HG02852 (cell line): ENCODE results near the gene SLC25A2.
"Not testable (repeated sequence)": the region's sequence is repeated elsewhere in the genome, so short reads cannot be mapped to it uniquely, and the experiment has no call there.

Experiments
- ATAC-seq: cut with Tn5 transposase; IDR thresholded peaks from one replicate; pipeline ENCODE4 v1.9.1; 2021; ENCODE audit warnings: mild to moderate bottlenecking, moderate library complexity; ENCODE audit not compliant: unreplicated experiment

SLC25A2 gene

GRCh38 chr5:141303756-141304155, at the start of gene SLC25A2:
TSS of gene SLC25A2 (minus strand) at chr5:141304049. CDS start at chr5:141303865, 184 bp downstream.
- ATAC-seq = no peak

- ATAC-seq = no peak
Measured at GRCh38 chr5:141351591-141351990, 47.7 kb upstream of the SLC25A2 start.

DNA sequence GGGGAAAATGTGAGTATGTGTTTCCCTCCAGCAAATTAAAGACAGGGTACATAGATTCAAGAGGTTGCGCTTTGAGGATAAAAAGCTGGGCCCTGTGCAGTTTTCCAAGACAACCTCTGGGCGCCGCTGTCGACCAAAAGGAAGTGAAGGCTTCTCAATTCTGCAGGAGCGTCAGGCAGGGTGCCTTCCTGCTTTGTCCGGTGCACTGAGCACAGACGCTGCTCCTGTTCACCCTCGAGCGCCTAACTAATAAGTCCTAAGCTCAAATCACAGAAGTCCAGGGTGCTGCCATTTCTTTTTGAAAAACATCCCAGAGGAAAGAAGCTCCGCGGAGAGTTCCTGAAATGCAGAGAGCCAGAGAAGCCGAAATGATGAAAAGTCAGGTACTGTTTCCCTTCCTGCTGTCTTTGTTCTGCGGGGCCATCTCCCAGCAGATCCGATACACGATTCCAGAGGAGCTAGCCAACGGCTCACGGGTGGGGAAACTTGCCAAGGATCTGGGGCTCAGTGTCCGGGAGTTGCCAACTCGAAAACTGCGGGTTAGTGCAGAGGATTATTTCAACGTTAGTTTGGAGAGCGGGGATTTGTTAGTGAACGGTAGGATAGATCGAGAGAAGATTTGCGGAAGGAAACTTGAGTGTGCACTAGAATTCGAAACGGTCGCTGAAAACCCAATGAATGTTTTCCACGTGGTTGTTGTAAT, 46.2 kb upstream of the SLC25A2 start, which contains the start of gene PCDHGB1:
Gene PCDHGB1, plus strand, starts transcription at position 183 of the 703 bp plus-strand sequence. Its CDS starts 162 bp downstream, at position 345.
- no peak for ATAC-seq

GRCh38 chr5:141346017-141346416, 42.2 kb upstream of the SLC25A2 start:
- not testable (repeated sequence) for ATAC-seq

DNA sequence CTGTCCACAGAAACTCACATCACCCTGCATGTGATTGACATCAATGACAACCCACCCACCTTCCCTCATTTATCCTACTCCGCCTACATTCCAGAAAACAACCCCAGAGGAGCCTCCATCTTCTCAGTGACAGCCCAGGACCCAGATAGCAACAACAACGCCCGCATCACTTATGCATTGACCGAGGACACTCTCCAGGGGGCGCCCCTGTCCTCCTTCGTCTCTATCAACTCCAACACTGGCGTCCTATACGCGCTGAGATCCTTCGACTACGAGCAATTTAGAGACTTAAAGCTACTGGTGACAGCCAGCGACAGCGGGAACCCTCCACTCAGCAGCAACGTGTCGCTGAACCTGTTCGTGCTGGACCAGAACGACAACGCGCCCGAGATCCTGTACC, 41.5 kb upstream of the SLC25A2 start:
- no peak for ATAC-seq

DNA sequence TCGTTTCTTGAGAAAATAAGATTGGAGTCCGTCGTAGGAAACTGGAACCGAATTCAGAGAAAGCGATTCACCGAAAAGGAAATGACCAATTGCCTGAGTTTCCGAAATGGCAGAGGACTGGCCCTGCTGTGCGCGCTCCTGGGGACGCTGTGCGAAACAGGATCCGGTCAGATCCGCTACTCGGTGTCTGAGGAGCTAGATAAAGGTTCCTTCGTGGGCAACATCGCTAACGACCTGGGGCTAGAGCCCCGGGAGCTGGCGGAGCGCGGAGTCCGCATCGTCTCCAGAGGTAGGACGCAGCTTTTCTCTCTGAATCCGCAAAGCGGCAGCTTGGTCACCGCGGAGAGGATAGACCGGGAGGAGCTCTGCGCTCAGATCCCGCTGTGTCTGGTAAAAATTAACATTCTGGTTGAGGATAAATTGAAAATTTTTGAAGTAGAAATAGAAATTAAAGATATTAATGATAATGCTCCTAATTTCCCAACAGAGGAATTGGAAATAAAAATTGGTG, 40.2 kb upstream of the SLC25A2 start:
- ATAC-seq = no peak

DNA sequence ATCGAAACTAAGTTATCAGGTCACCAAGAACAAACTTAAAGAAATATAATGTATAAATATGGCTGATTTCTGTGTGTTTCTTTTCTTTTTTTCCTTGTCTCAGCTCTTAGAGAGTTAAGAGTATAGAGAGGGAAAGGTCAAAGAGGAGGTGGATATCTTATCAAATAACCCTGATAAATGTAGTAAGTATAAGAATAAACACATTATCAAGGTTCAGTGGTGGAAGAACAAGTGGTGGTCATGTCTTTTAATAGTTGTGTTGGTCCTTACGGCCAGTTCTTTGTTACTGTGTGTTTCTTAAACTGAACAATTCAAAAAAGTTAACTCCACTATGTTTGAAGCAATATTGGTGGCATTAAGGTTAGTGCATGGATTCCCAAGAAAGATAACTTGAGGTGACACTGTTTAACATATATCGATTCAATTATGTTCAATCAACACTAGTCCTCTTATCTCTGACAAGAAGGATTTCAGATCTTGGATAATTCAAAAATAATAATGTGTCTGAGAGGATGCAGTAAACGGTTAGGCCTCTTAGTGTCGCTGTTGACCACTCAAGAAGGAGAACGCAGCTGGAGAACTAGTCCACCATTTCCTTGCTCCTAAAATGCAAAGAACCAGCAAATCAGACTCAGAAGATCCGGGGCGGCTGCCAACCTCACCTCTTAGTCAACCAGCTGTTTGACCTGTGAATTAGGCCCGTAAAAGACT, 39.5 kb upstream of the SLC25A2 start, which contains the start of gene PCDHGA3:
Gene PCDHGA3, plus strand, starts transcription at position 588 of the 711 bp plus-strand sequence. CDS start 205 bp downstream, outside the sequence.
- ATAC-seq = no peak

DNA sequence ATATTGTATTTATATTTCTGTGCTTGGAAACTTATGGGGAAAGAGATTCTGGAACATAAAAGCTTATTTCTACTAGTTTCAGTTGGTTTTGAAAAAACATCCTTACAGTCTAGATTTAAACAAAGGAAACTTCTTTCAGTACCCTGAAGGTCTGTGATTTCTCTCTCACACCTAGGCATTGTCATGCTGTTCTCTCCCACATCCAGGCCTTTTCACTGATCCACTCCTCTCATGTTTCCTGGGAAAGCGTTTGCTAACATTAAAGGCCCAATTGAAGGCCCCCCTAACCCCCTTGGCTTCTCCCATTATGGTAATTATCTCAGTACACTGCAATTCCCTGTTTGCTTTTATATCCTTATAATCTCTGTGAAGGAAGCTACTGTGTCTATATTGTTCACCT, 38.9 kb upstream of the SLC25A2 start:
- ATAC-seq = no peak

DNA sequence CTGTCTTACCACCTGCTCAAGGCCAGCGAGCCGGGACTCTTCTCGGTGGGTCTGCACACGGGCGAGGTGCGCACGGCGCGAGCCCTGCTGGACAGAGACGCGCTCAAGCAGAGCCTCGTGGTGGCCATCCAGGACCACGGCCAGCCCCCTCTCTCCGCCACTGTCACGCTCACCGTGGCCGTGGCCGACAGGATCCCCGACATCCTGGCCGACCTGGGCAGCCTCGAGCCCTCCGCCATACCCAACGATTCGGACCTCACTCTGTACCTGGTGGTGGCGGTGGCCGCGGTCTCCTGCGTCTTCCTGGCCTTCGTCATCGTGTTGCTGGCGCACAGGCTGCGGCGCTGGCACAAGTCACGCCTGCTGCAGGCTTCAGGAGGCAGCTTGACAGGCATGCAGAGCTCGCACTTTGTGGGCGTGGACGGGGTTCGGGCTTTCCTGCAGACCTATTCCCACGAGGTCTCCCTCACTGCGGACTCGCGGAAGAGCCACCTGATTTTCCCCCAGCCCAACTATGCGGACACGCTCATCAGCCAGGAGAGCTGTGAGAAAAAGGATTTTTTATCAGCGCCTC, 37.0 kb upstream of the SLC25A2 start:
- not testable (repeated sequence) for ATAC-seq

GRCh38 chr5:141338538-141339306, 34.9 kb upstream of the SLC25A2 start, which contains the start of gene PCDHGA2:
TSS of gene PCDHGA2 (plus strand) at chr5:141338760.
- no peak for ATAC-seq

GRCh38 chr5:141332571-141332970, 28.7 kb upstream of the SLC25A2 start:
- not testable (repeated sequence) for ATAC-seq

GRCh38 chr5:141330299-141331080, 26.6 kb upstream of the SLC25A2 start, which contains the start of gene PCDHGA1:
TSS of gene PCDHGA1 (plus strand) at chr5:141330514.
- ATAC-seq = no peak

- no peak for ATAC-seq
Measured at GRCh38 chr5:141328231-141328630, 24.4 kb upstream of the SLC25A2 start.

DNA sequence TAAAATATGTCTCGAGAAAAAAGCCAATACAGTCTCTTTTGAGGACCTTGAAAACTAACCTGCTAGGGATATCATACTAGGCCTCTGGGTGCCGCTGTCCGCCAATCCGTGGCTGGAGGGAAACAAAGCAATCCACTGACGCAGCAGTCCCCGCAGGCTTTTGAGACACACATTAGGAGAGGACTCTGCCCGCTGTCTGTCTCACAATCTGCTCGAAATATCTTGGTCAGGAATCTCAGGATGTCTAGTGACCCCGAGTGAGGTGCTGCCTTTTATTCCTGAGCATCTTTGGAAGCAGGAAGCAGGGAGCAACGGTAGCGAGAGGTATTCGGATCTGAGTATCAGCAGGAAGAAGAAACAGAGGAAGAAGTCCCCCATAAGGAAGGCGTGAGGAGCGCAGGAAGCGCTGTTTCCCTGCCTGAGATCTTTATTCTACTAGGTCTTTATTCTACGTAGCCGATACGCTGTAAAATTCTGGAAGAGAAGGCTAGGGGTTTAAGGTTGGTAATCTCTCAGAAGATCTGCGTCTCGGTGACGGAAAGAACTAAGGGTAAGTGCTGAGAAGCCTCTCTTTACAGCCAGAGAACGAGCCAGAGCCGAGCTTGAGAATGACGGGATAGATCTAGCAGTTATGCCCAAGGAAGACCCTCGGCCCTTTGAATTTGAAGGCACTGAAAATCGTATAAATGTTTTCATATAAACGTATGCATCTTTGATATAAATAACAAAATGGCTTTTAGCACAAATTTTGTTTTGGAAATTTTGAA, 22.4 kb upstream of the SLC25A2 start:
- peak; percentile 80 for ATAC-seq

DNA sequence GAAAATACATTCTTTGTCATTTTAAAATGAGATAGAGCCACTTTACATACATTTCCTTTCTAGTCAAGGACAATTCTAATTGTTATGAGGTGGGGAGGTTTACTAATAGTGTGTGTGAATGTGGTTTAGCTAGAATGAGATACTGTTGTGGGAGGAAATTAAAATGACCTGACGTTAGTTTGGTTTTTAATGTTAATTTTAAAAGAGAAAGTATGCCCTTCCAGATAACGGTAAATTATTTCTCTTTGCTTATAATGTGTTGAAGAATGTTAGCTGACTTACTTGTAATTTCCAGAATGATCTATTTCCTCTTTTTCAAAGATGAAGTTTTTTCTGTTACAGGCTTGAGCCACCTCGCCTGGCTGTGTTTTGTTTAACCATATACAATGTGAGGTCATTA, 18.4 kb upstream of the SLC25A2 start:
- peak; percentile 13 for ATAC-seq

DNA sequence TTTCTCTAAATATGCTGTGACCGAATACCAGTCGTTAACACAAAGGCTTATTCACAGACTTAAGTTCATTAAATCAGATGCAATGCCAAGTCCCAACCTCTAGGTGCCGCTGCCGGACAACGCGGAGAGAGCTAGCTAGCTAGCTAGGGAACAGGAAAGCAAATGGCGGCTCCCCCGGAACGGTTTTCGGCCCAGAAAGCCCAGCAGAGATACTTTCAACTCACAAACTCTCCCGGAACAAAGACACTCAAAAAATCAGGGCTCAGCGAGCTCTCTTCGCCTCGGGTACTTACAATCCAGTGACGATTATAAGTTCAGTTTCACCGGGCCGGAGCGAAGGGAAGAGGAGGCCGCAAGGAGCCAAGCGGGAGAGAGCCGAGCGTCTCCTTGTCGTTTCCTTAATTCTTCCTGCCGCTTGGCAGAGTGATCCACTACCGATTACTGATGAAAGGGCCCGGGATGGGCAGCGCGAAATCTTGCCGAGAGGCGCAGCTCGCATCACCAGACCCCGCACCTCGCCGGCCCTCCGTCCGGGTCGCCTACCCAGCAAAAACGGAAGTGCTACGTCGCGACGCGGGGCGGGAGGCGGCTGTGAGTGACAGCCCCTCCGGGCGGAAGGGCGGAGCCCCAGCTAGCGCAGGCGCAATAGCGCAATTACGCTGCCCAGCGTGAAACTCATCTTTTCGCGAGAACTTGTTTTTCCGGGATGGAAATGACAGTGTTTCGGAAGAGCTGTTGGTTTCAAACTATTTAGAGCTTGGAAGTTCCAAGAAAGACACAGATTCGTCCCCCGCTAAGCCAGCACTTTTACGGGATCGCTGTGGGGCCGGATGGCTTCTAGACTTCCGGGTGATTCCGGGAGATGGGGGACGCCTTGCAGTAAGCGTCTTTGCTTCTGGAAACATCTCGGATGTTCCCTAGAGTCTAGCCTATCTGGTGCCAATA, 16.6 kb upstream of the SLC25A2 start, which contains the start of gene TAF7:
Gene TAF7, minus strand, starts transcription at position 560 of the 945 bp plus-strand sequence. CDS start 740 bp downstream, outside the sequence.
- ATAC-seq = peak; percentile 92

DNA sequence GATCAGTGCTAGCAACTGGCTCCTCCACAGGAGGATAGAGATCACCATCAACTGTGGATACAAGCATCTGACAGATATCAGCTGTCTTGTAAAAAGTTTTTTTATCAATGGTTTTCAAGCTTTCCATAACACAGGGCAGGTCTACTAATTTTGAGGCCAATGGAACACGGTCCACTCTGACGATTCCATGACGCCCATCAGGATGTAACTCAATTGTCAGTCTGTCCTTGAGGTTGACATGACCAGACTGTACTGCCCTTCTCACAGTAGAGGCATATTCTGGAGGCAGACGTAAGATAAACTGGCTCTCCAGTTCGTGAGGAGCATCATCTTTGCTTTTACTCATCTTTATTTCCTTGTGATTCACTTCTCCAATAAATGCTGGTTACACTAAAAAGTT, 15.8 kb upstream of the SLC25A2 start:
- no peak for ATAC-seq

DNA sequence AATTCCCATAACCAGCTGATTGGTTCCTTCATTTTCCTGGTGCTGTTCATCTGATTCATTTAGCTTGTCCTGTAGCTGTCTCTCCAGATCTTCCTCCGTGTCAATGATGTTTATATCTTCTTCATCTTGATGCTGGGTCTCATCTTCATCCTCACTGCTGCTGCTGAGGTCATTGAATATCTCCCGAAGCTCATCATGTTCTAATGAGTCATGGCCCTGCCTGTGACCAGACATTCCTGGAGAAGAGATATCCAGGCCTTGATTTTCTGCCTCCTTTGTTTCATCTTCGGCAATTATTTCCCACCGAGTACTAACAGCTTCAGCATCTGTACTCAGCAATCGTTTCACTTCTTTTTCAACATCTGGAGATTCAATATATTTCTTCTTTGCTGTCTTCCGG, 15.4 kb upstream of the SLC25A2 start:
- no peak for ATAC-seq
